Measurements from ENCODE around the gene FGF18. TPM values are rescaled to one million over a fixed set of nuclear protein-coding genes. Genes with fewer than 3 reads are reported as not detected.

Gene FGF18
- total RNA-seq, 1 donor from 2014 or later, result not detected

GRCh38 chr5:171441246-171441791 lies 21.9 kb downstream of the FGF18 start:
- no peak for DNase-seq (ENCODE audit: low spot score)
- no peak overlapping the region for H3K27ac Mint-ChIP-seq
- H3K4me3 Mint-ChIP-seq (ENCODE audit: low read depth), result no peak overlapping the region
- H3K36me3 Mint-ChIP-seq (ENCODE audit: low read depth), result no peaks in the 10 kb centered on the region
- no peaks in the 10 kb centered on the region for H3K27me3 Mint-ChIP-seq (ENCODE audit: low read depth)
- no peaks in the 10 kb centered on the region for H3K9me3 Mint-ChIP-seq
- intact Hi-C loops (cut with micrococcal nuclease), result no loop called here
- H3K4me1 Mint-ChIP-seq (ENCODE audit: low read depth), result no peaks in the 10 kb centered on the region

GRCh38 chr5:171442287-171443042 lies 23.0 kb downstream of the FGF18 start:
- Mint-ChIP-seq H3K4me1 (ENCODE audit: low read depth) (no peaks in the 10 kb centered on the region), H3K27me3 (ENCODE audit: low read depth) (peaks cover 3% of the 10 kb centered on the region), H3K27ac (no peak overlapping the region), H3K4me3 (ENCODE audit: low read depth) (no peak overlapping the region), H3K9me3 (no peaks in the 10 kb centered on the region), H3K36me3 (ENCODE audit: low read depth) (no peaks in the 10 kb centered on the region)
- intact Hi-C loops (cut with micrococcal nuclease), result no loop called here
- no peak for DNase-seq (ENCODE audit: low spot score)

- Mint-ChIP-seq H3K4me1 (ENCODE audit: low read depth) (no peaks in the 10 kb centered on the region), H3K9me3 (no peaks in the 10 kb centered on the region), H3K36me3 (ENCODE audit: low read depth) (no peaks in the 10 kb centered on the region), H3K4me3 (ENCODE audit: low read depth) (no peak overlapping the region), H3K27ac (no peak overlapping the region), H3K27me3 (ENCODE audit: low read depth) (peaks cover 18% of the 10 kb centered on the region)
- DNase-seq (ENCODE audit: low spot score), result no peak
- intact Hi-C loops (cut with micrococcal nuclease), result no loop called here
Measured at GRCh38 chr5:171444582-171444981, 25.1 kb downstream of the FGF18 start.

GRCh38 chr5:171445644-171446516 lies 26.4 kb downstream of the FGF18 start:
- intact Hi-C loops (cut with micrococcal nuclease), result no loop called here
- H3K4me1 Mint-ChIP-seq (ENCODE audit: low read depth), result no peaks in the 10 kb centered on the region
- no peak overlapping the region for H3K4me3 Mint-ChIP-seq (ENCODE audit: low read depth)
- H3K27me3 Mint-ChIP-seq (ENCODE audit: low read depth), result peaks cover 25% of the 10 kb centered on the region
- no peaks in the 10 kb centered on the region for H3K9me3 Mint-ChIP-seq
- H3K36me3 Mint-ChIP-seq (ENCODE audit: low read depth), result no peaks in the 10 kb centered on the region
- DNase-seq (ENCODE audit: low spot score), result no peak
- H3K27ac Mint-ChIP-seq, result no peak overlapping the region

GRCh38 chr5:171447226-171447625 lies 27.8 kb downstream of the FGF18 start:
- intact Hi-C loops (cut with micrococcal nuclease), result no loop called here
- no peaks in the 10 kb centered on the region for H3K4me1 Mint-ChIP-seq (ENCODE audit: low read depth)
- no peak overlapping the region for H3K27ac Mint-ChIP-seq
- H3K27me3 Mint-ChIP-seq (ENCODE audit: low read depth), result peaks cover 33% of the 10 kb centered on the region
- no peaks in the 10 kb centered on the region for H3K36me3 Mint-ChIP-seq (ENCODE audit: low read depth)
- DNase-seq (ENCODE audit: low spot score), result no peak
- H3K4me3 Mint-ChIP-seq (ENCODE audit: low read depth), result no peak overlapping the region
- no peaks in the 10 kb centered on the region for H3K9me3 Mint-ChIP-seq

- Mint-ChIP-seq H3K4me1 (ENCODE audit: low read depth) (no peaks in the 10 kb centered on the region), H3K9me3 (no peaks in the 10 kb centered on the region), H3K27ac (no peak overlapping the region), H3K4me3 (ENCODE audit: low read depth) (no peak overlapping the region), H3K27me3 (ENCODE audit: low read depth) (peaks cover 41% of the 10 kb centered on the region), H3K36me3 (ENCODE audit: low read depth) (no peaks in the 10 kb centered on the region)
- DNase-seq (ENCODE audit: low spot score), result no peak
- intact Hi-C loops (cut with micrococcal nuclease), result no loop called here
Measured at GRCh38 chr5:171449426-171449825, 30.0 kb downstream of the FGF18 start.

- Mint-ChIP-seq H3K9me3 (no peaks in the 10 kb centered on the region), H3K36me3 (ENCODE audit: low read depth) (no peaks in the 10 kb centered on the region), H3K27ac (no peak overlapping the region), H3K27me3 (ENCODE audit: low read depth) (peaks cover 41% of the 10 kb centered on the region), H3K4me1 (ENCODE audit: low read depth) (no peaks in the 10 kb centered on the region), H3K4me3 (ENCODE audit: low read depth) (no peak overlapping the region)
- DNase-seq (ENCODE audit: low spot score), result no peak
- intact Hi-C loops (cut with micrococcal nuclease), result no loop called here
Measured at GRCh38 chr5:171450423-171451331, 31.2 kb downstream of the FGF18 start.

GRCh38 chr5:171451421-171451820 lies 32.0 kb downstream of the FGF18 start:
- intact Hi-C loops (cut with micrococcal nuclease), result no loop called here
- no peak overlapping the region for H3K27ac Mint-ChIP-seq
- H3K4me1 Mint-ChIP-seq (ENCODE audit: low read depth), result no peaks in the 10 kb centered on the region
- H3K4me3 Mint-ChIP-seq (ENCODE audit: low read depth), result no peak overlapping the region
- no peaks in the 10 kb centered on the region for H3K9me3 Mint-ChIP-seq
- peaks cover 41% of the 10 kb centered on the region for H3K27me3 Mint-ChIP-seq (ENCODE audit: low read depth)
- no peak for DNase-seq (ENCODE audit: low spot score)
- H3K36me3 Mint-ChIP-seq (ENCODE audit: low read depth), result no peaks in the 10 kb centered on the region

- H3K4me1 Mint-ChIP-seq (ENCODE audit: low read depth), result no peaks in the 10 kb centered on the region
- H3K27ac Mint-ChIP-seq, result no peak overlapping the region
- H3K4me3 Mint-ChIP-seq (ENCODE audit: low read depth), result no peak overlapping the region
- H3K9me3 Mint-ChIP-seq, result no peaks in the 10 kb centered on the region
- no peaks in the 10 kb centered on the region for H3K36me3 Mint-ChIP-seq (ENCODE audit: low read depth)
- peaks cover 35% of the 10 kb centered on the region for H3K27me3 Mint-ChIP-seq (ENCODE audit: low read depth)
- DNase-seq (ENCODE audit: low spot score), result no peak
- intact Hi-C loops (cut with micrococcal nuclease), result no loop called here
Measured at GRCh38 chr5:171453056-171453725, 33.7 kb downstream of the FGF18 start.

GRCh38 chr5:171453988-171454387 lies 34.5 kb downstream of the FGF18 start:
- no peaks in the 10 kb centered on the region for H3K4me1 Mint-ChIP-seq (ENCODE audit: low read depth)
- H3K27me3 Mint-ChIP-seq (ENCODE audit: low read depth), result peaks cover 29% of the 10 kb centered on the region
- intact Hi-C loops (cut with micrococcal nuclease), result no loop called here

GRCh38 chr5:171454549-171454948 lies 35.1 kb downstream of the FGF18 start:
- Mint-ChIP-seq H3K4me3 (ENCODE audit: low read depth) (no peak overlapping the region), H3K27ac (no peak overlapping the region), H3K9me3 (no peaks in the 10 kb centered on the region), H3K27me3 (ENCODE audit: low read depth) (peaks cover 23% of the 10 kb centered on the region), H3K36me3 (ENCODE audit: low read depth) (no peaks in the 10 kb centered on the region), H3K4me1 (ENCODE audit: low read depth) (no peaks in the 10 kb centered on the region)
- no peak for DNase-seq (ENCODE audit: low spot score)
- intact Hi-C loops (cut with micrococcal nuclease), result no loop called here

More at GRCh38 chr5:171453988-171454387, 34.5 kb downstream of the FGF18 start:
- Mint-ChIP-seq H3K27ac (no peak overlapping the region), H3K36me3 (ENCODE audit: low read depth) (no peaks in the 10 kb centered on the region), H3K4me3 (ENCODE audit: low read depth) (no peak overlapping the region), H3K9me3 (no peaks in the 10 kb centered on the region)
- DNase-seq (ENCODE audit: low spot score), result no peak

- intact Hi-C loops (cut with micrococcal nuclease), result no loop called here
- H3K36me3 Mint-ChIP-seq (ENCODE audit: low read depth), result no peaks in the 10 kb centered on the region
- no peaks in the 10 kb centered on the region for H3K4me1 Mint-ChIP-seq (ENCODE audit: low read depth)
- H3K27ac Mint-ChIP-seq, result no peak overlapping the region
- no peaks in the 10 kb centered on the region for H3K9me3 Mint-ChIP-seq
- H3K27me3 Mint-ChIP-seq (ENCODE audit: low read depth), result peaks cover 16% of the 10 kb centered on the region
- DNase-seq (ENCODE audit: low spot score), result no peak
- H3K4me3 Mint-ChIP-seq (ENCODE audit: low read depth), result no peak overlapping the region
Measured at GRCh38 chr5:171455522-171455921, 36.1 kb downstream of the FGF18 start.
